ENCODE data around the gene ZNF101.

DNA sequence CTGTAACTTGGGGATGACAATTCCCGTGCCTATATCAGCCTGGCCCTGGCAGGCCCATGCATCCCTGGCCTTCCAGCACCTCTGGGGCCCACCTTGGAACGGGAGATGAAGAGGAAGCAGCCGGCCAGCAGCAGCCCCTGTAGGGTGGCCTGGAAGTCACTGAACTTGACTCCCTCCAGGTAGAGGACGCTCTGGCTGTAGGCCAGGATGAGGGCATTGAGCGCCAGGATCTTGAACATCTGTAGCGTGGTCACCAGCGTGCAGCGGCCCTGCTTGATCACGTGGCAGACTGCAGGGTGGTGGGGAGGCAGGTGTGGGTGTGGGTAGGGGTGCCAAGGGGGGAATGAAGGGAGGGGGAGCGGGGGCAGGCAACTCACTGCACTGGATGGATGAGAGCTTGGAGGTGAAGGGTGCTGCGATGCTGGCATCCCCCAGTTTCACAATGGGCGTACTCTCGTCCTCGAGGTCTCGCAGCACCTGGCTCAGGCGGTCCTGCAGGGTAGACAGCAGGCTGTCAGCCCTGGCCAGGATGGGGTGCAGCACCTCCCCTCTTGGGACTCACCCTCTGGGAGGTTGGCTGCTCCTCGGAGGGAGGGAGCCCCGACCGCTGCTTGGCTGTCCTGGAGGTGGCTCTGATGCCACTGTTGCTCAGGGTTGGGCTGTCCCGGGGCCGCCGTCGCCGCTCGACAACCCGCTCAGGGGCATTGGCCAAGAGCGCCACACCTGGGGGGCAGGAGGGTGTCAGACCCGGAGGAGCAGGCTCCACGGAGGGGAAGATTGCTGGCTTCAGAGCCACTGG, 21.4 kb upstream of the ZNF101 start:
- TF ChIP-seq, protein P1, sequence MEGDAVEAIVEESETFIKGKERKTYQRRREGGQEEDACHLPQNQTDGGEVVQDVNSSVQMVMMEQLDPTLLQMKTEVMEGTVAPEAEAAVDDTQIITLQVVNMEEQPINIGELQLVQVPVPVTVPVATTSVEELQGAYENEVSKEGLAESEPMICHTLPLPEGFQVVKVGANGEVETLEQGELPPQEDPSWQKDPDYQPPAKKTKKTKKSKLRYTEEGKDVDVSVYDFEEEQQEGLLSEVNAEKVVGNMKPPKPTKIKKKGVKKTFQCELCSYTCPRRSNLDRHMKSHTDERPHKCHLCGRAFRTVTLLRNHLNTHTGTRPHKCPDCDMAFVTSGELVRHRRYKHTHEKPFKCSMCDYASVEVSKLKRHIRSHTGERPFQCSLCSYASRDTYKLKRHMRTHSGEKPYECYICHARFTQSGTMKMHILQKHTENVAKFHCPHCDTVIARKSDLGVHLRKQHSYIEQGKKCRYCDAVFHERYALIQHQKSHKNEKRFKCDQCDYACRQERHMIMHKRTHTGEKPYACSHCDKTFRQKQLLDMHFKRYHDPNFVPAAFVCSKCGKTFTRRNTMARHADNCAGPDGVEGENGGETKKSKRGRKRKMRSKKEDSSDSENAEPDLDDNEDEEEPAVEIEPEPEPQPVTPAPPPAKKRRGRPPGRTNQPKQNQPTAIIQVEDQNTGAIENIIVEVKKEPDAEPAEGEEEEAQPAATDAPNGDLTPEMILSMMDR (IDR thresholded peaks at IDR 0.05) = no peak
- TF ChIP-seq POLR2AphosphoS5 (IDR thresholded peaks at IDR 0.05; ENCODE audit: low read depth, low read length) (no peak), SIN3A (IDR thresholded peaks at IDR 0.05; ENCODE audit: borderline replicate concordance, insufficient read depth, low read depth, low read length) (no peak), TCF7L2 (IDR thresholded peaks at IDR 0.05; ENCODE audit: low read depth, low read length) (no peak)
- TF ChIP-seq, protein P2, sequence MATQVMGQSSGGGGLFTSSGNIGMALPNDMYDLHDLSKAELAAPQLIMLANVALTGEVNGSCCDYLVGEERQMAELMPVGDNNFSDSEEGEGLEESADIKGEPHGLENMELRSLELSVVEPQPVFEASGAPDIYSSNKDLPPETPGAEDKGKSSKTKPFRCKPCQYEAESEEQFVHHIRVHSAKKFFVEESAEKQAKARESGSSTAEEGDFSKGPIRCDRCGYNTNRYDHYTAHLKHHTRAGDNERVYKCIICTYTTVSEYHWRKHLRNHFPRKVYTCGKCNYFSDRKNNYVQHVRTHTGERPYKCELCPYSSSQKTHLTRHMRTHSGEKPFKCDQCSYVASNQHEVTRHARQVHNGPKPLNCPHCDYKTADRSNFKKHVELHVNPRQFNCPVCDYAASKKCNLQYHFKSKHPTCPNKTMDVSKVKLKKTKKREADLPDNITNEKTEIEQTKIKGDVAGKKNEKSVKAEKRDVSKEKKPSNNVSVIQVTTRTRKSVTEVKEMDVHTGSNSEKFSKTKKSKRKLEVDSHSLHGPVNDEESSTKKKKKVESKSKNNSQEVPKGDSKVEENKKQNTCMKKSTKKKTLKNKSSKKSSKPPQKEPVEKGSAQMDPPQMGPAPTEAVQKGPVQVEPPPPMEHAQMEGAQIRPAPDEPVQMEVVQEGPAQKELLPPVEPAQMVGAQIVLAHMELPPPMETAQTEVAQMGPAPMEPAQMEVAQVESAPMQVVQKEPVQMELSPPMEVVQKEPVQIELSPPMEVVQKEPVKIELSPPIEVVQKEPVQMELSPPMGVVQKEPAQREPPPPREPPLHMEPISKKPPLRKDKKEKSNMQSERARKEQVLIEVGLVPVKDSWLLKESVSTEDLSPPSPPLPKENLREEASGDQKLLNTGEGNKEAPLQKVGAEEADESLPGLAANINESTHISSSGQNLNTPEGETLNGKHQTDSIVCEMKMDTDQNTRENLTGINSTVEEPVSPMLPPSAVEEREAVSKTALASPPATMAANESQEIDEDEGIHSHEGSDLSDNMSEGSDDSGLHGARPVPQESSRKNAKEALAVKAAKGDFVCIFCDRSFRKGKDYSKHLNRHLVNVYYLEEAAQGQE (IDR thresholded peaks at IDR 0.05; ENCODE audit: insufficient read depth in 1 of 2, low read depth in 2 of 2, low read length in 1 of 2) = no peak
